Camera-type eye (tissue), 1 donor: ENCODE results near the gene KLRK1. TPM values are rescaled to one million over a fixed set of nuclear protein-coding genes. Genes with fewer than 3 reads are reported as not detected.

ENCODE experiments used
- total RNA-seq: library from RNA; depleted of rRNA; stranded (reverse); fragments of >200 nt; gene quantifications from one replicate; pipeline ENCODE4 v1.2.3, GENCODE V29; 2014

KLRK1 gene
- 1.2 TPM for total RNA-seq

GRCh38 chr12:10389904-10390303, at the start of gene KLRK1:
Gene KLRK1, minus strand, starts transcription at chr12:10390041. Its CDS starts 1,231 bp downstream, at chr12:10388810.

GRCh38 chr12:10435816-10436215, 46.0 kb upstream of the KLRK1 start, which contains the start of gene KLRC2:
Gene KLRC2, minus strand, starts transcription at chr12:10436010. Its CDS starts 24 bp downstream, at chr12:10435986.

GRCh38 chr12:10420334-10420733, 30.5 kb upstream of the KLRK1 start, which contains the start of gene KLRC3:
Gene KLRC3, minus strand, starts transcription at chr12:10420595. Its CDS starts 45 bp downstream, at chr12:10420550.

GRCh38 chr12:10409392-10409791, 19.6 kb upstream of the KLRK1 start, which contains the start of gene KLRC4:
Gene KLRC4, minus strand, starts transcription at chr12:10409757. Its CDS starts 182 bp downstream, at chr12:10409575.

Other genes starting within 250 kb of the KLRK1 start
- 0.60 TPM for gene OLR1, start 217.9 kb downstream of the KLRK1 start, total RNA-seq
- gene TMEM52B, start 211.0 kb downstream of the KLRK1 start, total RNA-seq: not detected
- 84.7 TPM for gene GABARAPL1, start 177.2 kb downstream of the KLRK1 start, total RNA-seq
- gene KLRD1, start 82.2 kb downstream of the KLRK1 start, total RNA-seq: 0.82 TPM
- gene KLRC4, start 19.7 kb upstream of the KLRK1 start, total RNA-seq: not detected
- gene KLRC3, start 30.6 kb upstream of the KLRK1 start, total RNA-seq: not detected
- gene KLRC2, start 46.0 kb upstream of the KLRK1 start, total RNA-seq: not detected
- gene KLRC1, start 63.3 kb upstream of the KLRK1 start, total RNA-seq: 0.27 TPM
- gene EIF2S3B, start 115.8 kb upstream of the KLRK1 start, total RNA-seq: 0.55 TPM
- 39.0 TPM for gene MAGOHB, start 223.6 kb upstream of the KLRK1 start, total RNA-seq